ENCODE results near the gene LKAAEAR1. TPM values are rescaled to one million over a fixed set of nuclear protein-coding genes. Genes with fewer than 3 reads are reported as not detected.

Gene LKAAEAR1
- total and polyA plus RNA-seq, 2 of the 13 experiments (the other 11 are each of a cell fraction or from before 2014, with no cell fraction given): not detected

GRCh38 chr20:64116541-64117431 is 32.6 kb upstream of the LKAAEAR1 start (continued):
- TF ChIP-seq ZNF703 (CRISPR knock-in tag; IDR thresholded peaks at IDR 0.05; ENCODE audit: borderline replicate concordance): no peak
- TF ChIP-seq UBTF (CRISPR knock-in tag; IDR thresholded peaks at IDR 0.05): 0 out of 2 replicates have a peak, but pooled peaks have one; percentile 24

- no peaks in the 10 kb centered on the region for H3K36me3 ChIP-seq (replicated peaks in 1 of 2; ENCODE audit: control insufficient read depth in 1 of 2, insufficient read depth in 2 of 2, low read length in 2 of 2)
- CTCF ChIA-PET (ENCODE audit: low intra/inter-chr PET ratio, low total read pairs): no interaction called here
- WGBS (ENCODE audit: low lambda C conversion rate): 62% methylated on average over 21 of the region's 21 CpGs
- H3K9ac ChIP-seq (ENCODE audit: insufficient read depth, low read depth, low read length): no peak overlapping the region
- DNase-seq (ENCODE audit: low spot score): no peak
- TF ChIP-seq CREB1 (IDR thresholded peaks at IDR 0.05): peak; percentile 48; the same call in 1 of the 2 replicates
- no peak for TF ChIP-seq CREB1 (CRISPR knock-in tag; IDR thresholded peaks at IDR 0.05)
- no peak for TF ChIP-seq ZNF878 (CRISPR knock-in tag; IDR thresholded peaks at IDR 0.05)
- ATAC-seq: no peak
- in situ Hi-C loops (cut with HindIII; ENCODE audit: extremely low pct_ligation_motif_present, low pct_unique_long_range_greater_than_20kb) (loop anchor here (5.0 kb wide), 1 partner anchor 34 kb away; the partner anchor contains the start of genes LKAAEAR1 and OPRL1), intact Hi-C loops (cut with micrococcal nuclease; ENCODE audit: unreplicated experiment) (no loop called here)
- H3K27ac ChIP-seq (ENCODE audit: extremely low read length, insufficient read depth, low read length): no peak overlapping the region
- H3K4me3 ChIP-seq (replicated peaks in 1 of 3; ENCODE audit: insufficient read depth in 1 of 3, low read depth in 2 of 3, low read length in 3 of 3): no peak overlapping the region
- no peaks in the 10 kb centered on the region for H3K9me3 ChIP-seq (ENCODE audit: low read length)
- H4K20me1 ChIP-seq (ENCODE audit: insufficient read depth, low read length): no peaks in the 10 kb centered on the region
- H3K4me1 ChIP-seq (ENCODE audit: insufficient read depth, low read length): peaks cover 22% of the 10 kb centered on the region
- no TSS peak for BruUV-seq (replicated peaks)
- no peak overlapping the region for H3K4me2 ChIP-seq (ENCODE audit: low read depth, low read length)
- POLR2A ChIA-PET: no interaction called here
- no peak for FAIRE-seq
- no peaks in the 10 kb centered on the region for H3K79me2 ChIP-seq (ENCODE audit: insufficient read depth, low read length)
- peaks cover 25 to 48% of the 10 kb centered on the region in 2 experiments for H3K27me3 ChIP-seq (ENCODE audit: control insufficient read depth in 1 of 2, insufficient read depth in 2 of 2, low read length in 2 of 2)
- no peak overlapping the region for H2AFZ ChIP-seq (ENCODE audit: low read length)
Observed at GRCh38 chr20:64116016-64116415, 31.8 kb upstream of the LKAAEAR1 start.

All from HepG2 (cell line).